Heart left ventricle (tissue), 16 donors: ENCODE data around the gene CCDC146. TPM values are rescaled to one million over a fixed set of nuclear protein-coding genes. Genes with fewer than 3 reads are reported as not detected.

Experiments
- ATAC-seq, 4 donors: fragments of 200-7000 bp; cut with Tn5 transposase; one replicate each; pipeline ENCODE4 v1.9.1; 2020 to 2022; ENCODE audit warnings: moderate library complexity in 4 of 4, mild to moderate bottlenecking in 3 of 4, moderate number of reproducible peaks in 1 of 4
- DNase-seq, 5 donors: peaks; one replicate each; pipeline ENCODE4 v3.0.0-alpha.2; 2020
- H3K27ac ChIP-seq, 12 donors: fragments of 200-600 bp; sonication (generic) in 4 of 12; one replicate each; pipeline versions ENCODE4 v1.5.0 to v1.8.0; 2016 to 2022; ENCODE audit warnings: mild to moderate bottlenecking in 2 of 12
- H3K27me3 ChIP-seq, 9 donors: fragments of 200-600 bp; sonication (generic) in 2 of 9; one replicate each; pipeline versions ENCODE4 v1.5.1 to v1.8.0; 2016 to 2022; ENCODE audit warnings: mild to moderate bottlenecking in 3 of 9
- H3K36me3 ChIP-seq, 9 donors: fragments of 200-600 bp; sonication (generic) in 2 of 9; one replicate each; pipeline versions ENCODE4 v1.5.0 to v1.8.0; 2018 to 2022; ENCODE audit warnings: mild to moderate bottlenecking in 2 of 9
- H3K4me1 ChIP-seq, 12 donors: fragments of 200-600 bp; sonication (generic) in 4 of 12; one replicate each; pipeline versions ENCODE4 v1.5.0 to v1.8.0; 2016 to 2022; ENCODE audit warnings: mild to moderate bottlenecking in 3 of 12
- H3K4me3 ChIP-seq, 12 donors: fragments of 200-600 bp; sonication (generic) in 4 of 12; one replicate each; pipeline versions ENCODE4 v1.5.0 to v1.8.0; 2017 to 2022; ENCODE audit warnings: mild to moderate bottlenecking in 9 of 12, moderate library complexity in 4 of 12
- H3K9me3 ChIP-seq, 12 donors: fragments of 200-600 bp; sonication (generic) in 4 of 12; one replicate each; pipeline versions ENCODE4 v1.5.0 to v1.8.0; 2016 to 2022; ENCODE audit warnings: mild to moderate bottlenecking in 1 of 12
- POLR2A ChIP-seq, 2 donors: fragments of 450-650 bp; IDR thresholded peaks; one replicate each; pipeline ENCODE4 v1.6.1; 2017; ENCODE audit warnings: antibody characterized with exemption in 2 of 2, mild to moderate bottlenecking in 2 of 2, moderate library complexity in 2 of 2
- WGBS, 4 donors: extraction: QIAGEN DNeasy Blood & Tissue Kit in 2 of 4; methylation state at CpG; one replicate each; pipeline versions ENCODE4 v1.1.5 to v1.1.7; 2013 to 2018; 5-methylcytosine and 5-hydroxymethylcytosine counted together
- intact Hi-C, 10 donors: fragments of 100-400 bp; cut with DNase I; formaldehyde crosslinking; loops; one replicate each; pipeline versions ENCODE4 v1.11.1 to v1.14.2; 2022
- polyA plus RNA-seq, 2 donors: library from polyadenylated mRNA; stranded (reverse); fragments of 200-250 nt; gene quantifications; one replicate each; pipeline ENCODE4 v1.2.3, GENCODE V29; 2013
- total RNA-seq, 9 donors: library from RNA; depleted of rRNA in 2 of 9; stranded (reverse); fragments of >200 nt in 2 of 9; fragmentation: NEBNext Ultra II Directional in 3 of 9; extraction: Animal tissue kit (Norgen Biotek cat#: 25700) in 3 of 9; gene quantifications; one replicate each; pipeline versions ENCODE4 v1.1.0 to v1.2.4, GENCODE V29; 2016 to 2023
- TF ChIP-seq, protein P1 (sequence below), 12 donors: fragments of 200-600 bp; sonication (generic) in 4 of 12; IDR thresholded peaks; one replicate each; pipeline versions ENCODE4 v1.5.0 to v1.8.0; 2018 to 2022; ENCODE audit warnings: antibody characterized with exemption in 12 of 12, mild to moderate bottlenecking in 5 of 12
- donor health status: ischemic (EF 13 %, LVEDD 7.1; RV severe dilation, severe dysfunction).
- donor health status: healthy with polysubstance abuse.
- donor health status: DM: no; HTN: yes; CAD: no.
- donor health status: DM: no; HTN: no; CAD: no.
- donor health status: ischemic (EF 25% LVEDD 6.9; RV normal size, moderate dysfunction).
- donor health status: ischemic (EF 25% LVEDD 5.7; RV mildly dilated, moderate dysfunction).
- donor health status: healthy.
- donor health status: DM: yes; HTN: yes; CAD: no.
- donor health status: ischemic (EF 35%, LVEDD 5.7; RV mildly dilated, moderate dysfunction).
- donor health status: nonischemic (EF 11% LVEDD 7.7; RV severe dilation, severe dysfunction).
- donor health status: DM: yes; HTN: yes; CAD: no.
- donor health status: PGD.
- donor health status: ischemic (EF 29% LVEDD 5.4; RV normal size, mild dysfunction).
- donor health status: nonischemic (EF 23%, LVEDD 6.1; RV moderate dilation, normal function).

The CCDC146 gene
- total and polyA plus RNA-seq, 11 donors = 2.1 to 13.3 (median 6.6) TPM

DNA sequence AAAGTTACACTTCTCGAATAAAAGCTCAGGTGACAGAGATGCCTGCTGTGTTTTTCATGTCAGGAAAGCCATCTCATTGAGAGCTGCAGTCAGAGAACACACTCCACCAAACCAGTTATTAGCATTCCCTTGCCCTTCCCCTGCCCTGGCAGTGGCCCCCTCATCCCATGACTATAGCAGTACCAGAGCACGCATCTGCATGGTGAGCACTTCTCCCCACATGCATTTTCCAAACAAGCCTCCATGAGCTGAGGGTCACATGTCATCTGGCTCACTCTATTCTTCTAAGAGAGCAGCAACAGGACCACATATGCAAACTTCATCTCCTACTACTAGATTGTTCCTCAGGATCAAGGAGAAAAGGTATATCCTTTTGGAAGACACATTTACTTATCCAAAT is 119.7 kb downstream of the CCDC146 start:
- Histone ChIP-seq H3K9me3 (no peaks in the 10 kb centered on the region), H3K27ac (peak overlapping the region in 10 of 12 donors; percentile 35 to 76 (median 63)), H3K4me3 (peak overlapping the region in 1 of 12 donors; percentile 48), H3K36me3 (peaks cover 0 to 7% (median 0%) of the 10 kb centered on the region in 9 donors), H3K27me3 (no peaks in the 10 kb centered on the region), H3K4me1 (peaks cover 0 to 73% (median 18%) of the 10 kb centered on the region in 12 donors)
- TF ChIP-seq, protein P1, sequence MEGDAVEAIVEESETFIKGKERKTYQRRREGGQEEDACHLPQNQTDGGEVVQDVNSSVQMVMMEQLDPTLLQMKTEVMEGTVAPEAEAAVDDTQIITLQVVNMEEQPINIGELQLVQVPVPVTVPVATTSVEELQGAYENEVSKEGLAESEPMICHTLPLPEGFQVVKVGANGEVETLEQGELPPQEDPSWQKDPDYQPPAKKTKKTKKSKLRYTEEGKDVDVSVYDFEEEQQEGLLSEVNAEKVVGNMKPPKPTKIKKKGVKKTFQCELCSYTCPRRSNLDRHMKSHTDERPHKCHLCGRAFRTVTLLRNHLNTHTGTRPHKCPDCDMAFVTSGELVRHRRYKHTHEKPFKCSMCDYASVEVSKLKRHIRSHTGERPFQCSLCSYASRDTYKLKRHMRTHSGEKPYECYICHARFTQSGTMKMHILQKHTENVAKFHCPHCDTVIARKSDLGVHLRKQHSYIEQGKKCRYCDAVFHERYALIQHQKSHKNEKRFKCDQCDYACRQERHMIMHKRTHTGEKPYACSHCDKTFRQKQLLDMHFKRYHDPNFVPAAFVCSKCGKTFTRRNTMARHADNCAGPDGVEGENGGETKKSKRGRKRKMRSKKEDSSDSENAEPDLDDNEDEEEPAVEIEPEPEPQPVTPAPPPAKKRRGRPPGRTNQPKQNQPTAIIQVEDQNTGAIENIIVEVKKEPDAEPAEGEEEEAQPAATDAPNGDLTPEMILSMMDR (IDR thresholded peaks at IDR 0.05) = no peak
- TF ChIP-seq POLR2A (IDR thresholded peaks at IDR 0.05) = no peak
- DNase-seq (peak in 1 of 5 donors; percentile 40), ATAC-seq (peak in 1 of 4 donors; percentile 45)
- intact Hi-C loops = loop anchor here in 3 of 10 donors (10.0 kb wide), 1 partner anchor 117 kb away; the partner anchor contains the start of gene CCDC146 (in 3 of the 3)
- WGBS, 4 donors = 56 to 82% (median 71%) methylated on average over 2 of the region's 2 CpGs

DNA sequence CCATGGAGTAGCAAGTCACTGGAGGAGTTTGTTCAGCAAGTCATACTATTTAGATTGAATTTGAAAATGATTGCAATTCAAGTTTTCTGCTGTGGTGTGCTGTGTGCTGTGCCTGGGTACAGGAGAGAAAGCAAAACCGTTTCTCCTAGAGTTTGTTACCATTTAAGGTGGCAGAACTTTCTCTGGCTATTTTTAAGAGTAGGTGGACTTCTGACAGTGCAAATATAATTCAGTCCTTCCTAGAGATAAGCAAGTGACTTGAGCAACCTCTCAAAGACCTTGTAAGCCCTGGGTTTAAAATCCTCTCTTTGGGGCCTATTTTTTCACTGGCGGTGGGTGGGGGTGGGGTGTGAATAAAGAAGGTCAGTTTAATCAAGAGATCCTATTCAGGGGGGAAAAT is 120.1 kb downstream of the CCDC146 start:
- ATAC-seq (no peak), DNase-seq (no peak)
- Histone ChIP-seq H3K36me3 (peaks cover 0 to 7% (median 0%) of the 10 kb centered on the region in 9 donors), H3K9me3 (no peaks in the 10 kb centered on the region), H3K27me3 (peaks cover 0 to 3% (median 0%) of the 10 kb centered on the region in 9 donors), H3K27ac (peak overlapping the region in 11 of 12 donors; percentile 9 to 76 (median 60)), H3K4me1 (peaks cover 0 to 68% (median 16%) of the 10 kb centered on the region in 12 donors), H3K4me3 (peak overlapping the region in 3 of 12 donors; percentile 4 to 48 (median 5))
- intact Hi-C loops = loop anchor here in 3 of 10 donors (10.0 kb wide), 1 partner anchor 118 kb away; the partner anchor contains the start of gene CCDC146 (in 3 of the 3)
- TF ChIP-seq, protein P1 (IDR thresholded peaks at IDR 0.05) = no peak
- no peak for TF ChIP-seq POLR2A (IDR thresholded peaks at IDR 0.05)
- WGBS, 4 donors = 46 to 70% (median 61%) methylated on average over 2 of the region's 2 CpGs

DNA sequence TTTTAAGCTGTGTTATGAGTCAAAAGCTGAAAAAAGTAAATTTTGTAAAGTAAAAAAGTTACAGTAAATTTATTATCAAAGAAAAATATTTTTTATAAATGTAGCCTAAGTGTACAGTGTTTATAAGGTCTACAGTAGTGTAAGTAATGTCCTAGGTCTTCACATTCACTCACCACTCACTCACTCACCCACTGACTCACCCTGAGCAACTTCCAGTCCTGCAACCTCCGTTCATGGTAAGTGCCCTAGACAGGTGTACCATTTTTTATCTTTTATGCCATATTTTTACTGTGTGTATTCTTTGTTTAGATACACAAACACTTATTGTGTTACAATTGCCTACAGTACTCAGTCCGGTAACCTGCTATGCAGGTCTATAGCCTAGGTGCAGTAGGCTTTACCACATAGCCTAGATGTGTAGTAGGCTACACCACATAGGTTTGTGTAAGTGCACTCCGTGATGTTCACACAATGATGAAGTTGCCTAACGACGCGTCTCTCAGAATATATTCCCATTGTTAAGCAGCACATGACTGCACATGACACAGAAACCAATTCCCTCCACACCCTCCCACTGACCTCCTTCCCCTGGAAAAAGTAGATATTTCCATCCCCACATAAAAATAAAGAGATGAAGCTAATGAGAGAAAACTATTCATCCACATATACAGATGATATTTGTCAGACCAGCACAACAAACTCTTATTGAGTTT is 122.0 kb downstream of the CCDC146 start:
- no peak for TF ChIP-seq POLR2A (IDR thresholded peaks at IDR 0.05)
- no peaks in the 10 kb centered on the region for H3K9me3 ChIP-seq
- DNase-seq (no peak), ATAC-seq (peak in 2 of 4 donors; percentile 38 to 40)
- intact Hi-C loops = loop anchor here in 3 of 10 donors (10.0 kb wide), 1 partner anchor 120 kb away; the partner anchor contains the start of gene CCDC146 (in 3 of the 3)
- peak overlapping the region in 2 of 12 donors; percentile 11 to 48 for H3K4me3 ChIP-seq
- peaks cover 0 to 7% (median 0%) of the 10 kb centered on the region in 9 donors for H3K36me3 ChIP-seq
- H3K27me3 ChIP-seq = peaks cover 0 to 6% (median 0%) of the 10 kb centered on the region in 9 donors
- WGBS, 4 donors = 50 to 78% (median 58%) methylated on average over 6 of the region's 6 CpGs
- H3K27ac ChIP-seq = peak overlapping the region in 5 of 12 donors; percentile 5 to 76 (median 56)
- peaks cover 0 to 50% (median 12%) of the 10 kb centered on the region in 12 donors for H3K4me1 ChIP-seq

DNA sequence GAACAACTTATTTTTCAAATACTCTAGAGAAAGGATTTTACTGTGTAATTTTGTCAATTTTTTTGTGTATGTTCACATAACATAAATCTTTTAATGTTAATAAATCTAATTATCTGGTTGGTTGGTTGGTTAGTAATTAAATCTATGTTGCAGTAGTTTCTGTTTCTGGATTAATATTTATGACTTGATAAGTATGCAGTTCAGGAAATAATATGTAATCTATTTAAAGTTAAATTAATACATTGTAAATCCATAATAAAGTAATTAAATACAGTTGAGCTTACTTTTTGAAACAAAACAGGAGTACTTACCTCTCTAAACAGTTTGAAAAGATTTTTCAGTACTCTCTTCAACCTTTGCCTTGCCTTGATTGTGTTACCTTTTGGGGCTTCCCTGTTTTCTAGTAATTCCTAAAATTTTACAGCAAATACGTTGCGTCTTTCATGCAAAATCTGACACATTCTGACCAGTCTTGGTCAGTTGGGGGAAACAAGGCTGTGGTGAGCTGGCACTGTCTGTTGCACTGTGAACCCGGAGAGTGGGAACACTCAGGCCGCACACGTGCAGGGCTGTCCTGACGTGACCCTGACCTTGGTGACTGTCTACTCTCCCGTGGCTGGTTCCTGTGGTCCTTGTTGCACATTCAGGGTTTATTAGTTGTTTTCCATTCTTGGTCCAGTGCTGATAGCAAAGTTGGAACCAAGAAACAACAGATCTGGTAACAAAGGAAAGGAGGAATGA is 122.8 kb downstream of the CCDC146 start:
- Histone ChIP-seq H3K27me3 (peaks cover 0 to 6% (median 0%) of the 10 kb centered on the region in 9 donors), H3K9me3 (no peaks in the 10 kb centered on the region), H3K4me1 (peaks cover 0 to 42% (median 12%) of the 10 kb centered on the region in 12 donors), H3K36me3 (peaks cover 0 to 7% (median 0%) of the 10 kb centered on the region in 9 donors), H3K4me3 (peak overlapping the region in 2 of 12 donors; percentile 11 to 48), H3K27ac (peak overlapping the region in 5 of 12 donors; percentile 23 to 76 (median 44))
- DNase-seq = peak in 4 of 5 donors; percentile 29 to 69 (median 60)
- intact Hi-C loops = loop anchor here in 7 of 10 donors (5.0 to 10.0 kb wide), 5 partner anchors 82 to 123 kb away; partner anchors contain the start of gene CCDC146 (in 6 of the 7)
- ATAC-seq = peak; percentile 83 to 85 (median 84)
- TF ChIP-seq POLR2A (IDR thresholded peaks at IDR 0.05) = no peak
- TF ChIP-seq, protein P1 (IDR thresholded peaks at IDR 0.05) = no peak
- WGBS, 4 donors = 38 to 41% (median 39%) methylated on average over 7 of the region's 7 CpGs
